K562 (cell line): ENCODE measurements around the gene TJP3. TPM values are rescaled to one million over a fixed set of nuclear protein-coding genes. Genes with fewer than 3 reads are reported as not detected.

Experiments used
- polyA plus RNA-seq, 8 experiments: library from polyadenylated mRNA; depleted of rRNA in 4 of 8; stranded (reverse) in 5 of 8; unstranded in 3 of 8; fragments of >200 nt; fragmentation: Nextera tagmentation in 2 of 8; fragmentation: Illumina TruSeq in 1 of 8; extraction: Ambion mirVana in 2 of 8; extraction: Trizol in 1 of 8; gene quantifications; 2 replicates each; pipeline versions ENCODE4 v1.2.1 to v1.2.3, GENCODE V29; 2011 to 2014; ENCODE audit warnings: inconsistent platforms in 1 of 8, missing spikeins in 1 of 8
- total RNA-seq, 7 experiments: library from RNA; depleted of rRNA in 6 of 7; stranded (reverse); fragments of >200 nt in 6 of 7; fragmentation: Illumina TruSeq in 2 of 7; extraction: Trizol in 2 of 7; gene quantifications; 2 replicates each; pipeline versions ENCODE4 v1.2.1 to v1.2.3, GENCODE V29; 2011 to 2021; ENCODE audit warnings: low replicate concordance in 1 of 7
- TF ChIP-seq, protein P1 (sequence below), 2 experiments: fragments of 450-650 bp; formaldehyde crosslinking in 1 of 2; IDR thresholded peaks; 2 replicates each; pipeline versions ENCODE4 v1.4.0 to v1.6.1; 2014 to 2020; ENCODE audit warnings: mild to moderate bottlenecking in 2 of 2, borderline replicate concordance in 1 of 2, low read depth in 1 of 2

The TJP3 gene
- total and polyA plus RNA-seq, 9 of the 15 experiments (the other 6 are each of a cell fraction or from before 2014, with no cell fraction given) = 0.11 to 2.4 (median 0.57) TPM; not detected in 1

DNA sequence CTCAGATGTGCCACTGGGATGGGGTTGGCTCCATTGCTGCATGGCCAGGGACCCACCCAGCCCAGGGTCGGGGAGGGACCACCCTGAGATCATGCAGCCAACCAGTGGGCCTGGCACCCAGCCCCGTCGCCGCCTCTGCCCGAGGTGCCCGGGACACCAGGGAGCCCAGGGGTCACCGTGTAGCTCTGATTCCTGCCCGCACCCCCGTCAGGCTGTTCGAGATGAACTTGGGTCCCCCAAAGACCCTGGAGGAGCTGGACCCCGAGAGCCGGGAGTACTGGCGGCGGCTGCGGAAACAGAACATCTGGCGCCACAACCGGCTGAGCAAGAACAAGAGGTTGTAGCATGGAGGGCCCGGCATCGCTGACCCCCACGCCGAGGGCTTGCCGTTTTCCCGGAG, 58.9 kb downstream of the TJP3 start (continued):
- TF ChIP-seq, protein P1, sequence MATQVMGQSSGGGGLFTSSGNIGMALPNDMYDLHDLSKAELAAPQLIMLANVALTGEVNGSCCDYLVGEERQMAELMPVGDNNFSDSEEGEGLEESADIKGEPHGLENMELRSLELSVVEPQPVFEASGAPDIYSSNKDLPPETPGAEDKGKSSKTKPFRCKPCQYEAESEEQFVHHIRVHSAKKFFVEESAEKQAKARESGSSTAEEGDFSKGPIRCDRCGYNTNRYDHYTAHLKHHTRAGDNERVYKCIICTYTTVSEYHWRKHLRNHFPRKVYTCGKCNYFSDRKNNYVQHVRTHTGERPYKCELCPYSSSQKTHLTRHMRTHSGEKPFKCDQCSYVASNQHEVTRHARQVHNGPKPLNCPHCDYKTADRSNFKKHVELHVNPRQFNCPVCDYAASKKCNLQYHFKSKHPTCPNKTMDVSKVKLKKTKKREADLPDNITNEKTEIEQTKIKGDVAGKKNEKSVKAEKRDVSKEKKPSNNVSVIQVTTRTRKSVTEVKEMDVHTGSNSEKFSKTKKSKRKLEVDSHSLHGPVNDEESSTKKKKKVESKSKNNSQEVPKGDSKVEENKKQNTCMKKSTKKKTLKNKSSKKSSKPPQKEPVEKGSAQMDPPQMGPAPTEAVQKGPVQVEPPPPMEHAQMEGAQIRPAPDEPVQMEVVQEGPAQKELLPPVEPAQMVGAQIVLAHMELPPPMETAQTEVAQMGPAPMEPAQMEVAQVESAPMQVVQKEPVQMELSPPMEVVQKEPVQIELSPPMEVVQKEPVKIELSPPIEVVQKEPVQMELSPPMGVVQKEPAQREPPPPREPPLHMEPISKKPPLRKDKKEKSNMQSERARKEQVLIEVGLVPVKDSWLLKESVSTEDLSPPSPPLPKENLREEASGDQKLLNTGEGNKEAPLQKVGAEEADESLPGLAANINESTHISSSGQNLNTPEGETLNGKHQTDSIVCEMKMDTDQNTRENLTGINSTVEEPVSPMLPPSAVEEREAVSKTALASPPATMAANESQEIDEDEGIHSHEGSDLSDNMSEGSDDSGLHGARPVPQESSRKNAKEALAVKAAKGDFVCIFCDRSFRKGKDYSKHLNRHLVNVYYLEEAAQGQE (IDR thresholded peaks at IDR 0.05; ENCODE audit: borderline replicate concordance) = no peak
- TF ChIP-seq, protein P1 (CRISPR knock-in tag; IDR thresholded peaks at IDR 0.05; ENCODE audit: low read depth) = no peak
